Natural killer cell (primary cell): ENCODE measurements around the gene SELENON. TPM values are rescaled to one million over a fixed set of nuclear protein-coding genes. Genes with fewer than 3 reads are reported as not detected.

ENCODE experiments used
- ATAC-seq, 3 donors: fragments of 150-1000 bp in 2 of 3; fragments of 200-7000 bp in 1 of 3; cut with Tn5 transposase; 1 replicate in 1 of 3; 2 replicates in 2 of 3; pipeline ENCODE4 v1.10.0; 2021; ENCODE audit warnings: mild to moderate bottlenecking in 2 of 3, moderate library complexity in 2 of 3
- DNase-seq, 2 donors: peaks; one replicate each; pipeline versions ENCODE4 v3.0.0 to v3.0.0-alpha.2; 2013 to 2021; ENCODE audit warnings: mixed read lengths in 1 of 2
- H3K27ac ChIP-seq: one replicate; pipeline ENCODE4 v1.5.1; 2013; ENCODE audit warnings: mild to moderate bottlenecking, low read length
- H3K27me3 ChIP-seq: one replicate; pipeline ENCODE4 v1.6.1; 2013; ENCODE audit warnings: low read length; ENCODE audit not compliant: control insufficient read depth, insufficient read depth
- H3K36me3 ChIP-seq: one replicate; pipeline ENCODE4 v1.6.1; 2013; ENCODE audit warnings: low read length; ENCODE audit not compliant: control insufficient read depth, insufficient read depth
- H3K4me1 ChIP-seq: one replicate; pipeline ENCODE4 v1.6.1; 2013; ENCODE audit warnings: low read length; ENCODE audit not compliant: control insufficient read depth, insufficient read depth
- H3K4me3 ChIP-seq: one replicate; pipeline ENCODE4 v1.5.1; 2013; ENCODE audit warnings: low read length
- H3K9me3 ChIP-seq: one replicate; pipeline ENCODE4 v1.6.1; 2013; ENCODE audit warnings: low read length; ENCODE audit not compliant: control insufficient read depth, insufficient read depth
- H3K27ac Mint-ChIP-seq, 2 donors: one replicate each; pipeline ENCODE4 v1.8.0; 2022; ENCODE audit warnings: mild to moderate bottlenecking in 2 of 2, mixed read lengths in 2 of 2, moderate library complexity in 1 of 2
- H3K27me3 Mint-ChIP-seq, 2 donors: one replicate each; pipeline ENCODE4 v1.8.0; 2022; ENCODE audit warnings: low read depth in 2 of 2, mixed read lengths in 2 of 2
- H3K36me3 Mint-ChIP-seq: one replicate; pipeline ENCODE4 v1.8.0; 2022; ENCODE audit warnings: mixed read lengths
- H3K4me1 Mint-ChIP-seq, 2 donors: one replicate each; pipeline ENCODE4 v1.8.0; 2022; ENCODE audit warnings: mixed read lengths in 2 of 2
- H3K4me3 Mint-ChIP-seq: one replicate; pipeline ENCODE4 v1.8.0; 2022; ENCODE audit warnings: mild to moderate bottlenecking, moderate library complexity, mixed read lengths
- H3K9me3 Mint-ChIP-seq, 2 donors: one replicate each; pipeline ENCODE4 v1.8.0; 2022; ENCODE audit warnings: mixed read lengths in 2 of 2
- CTCF ChIP-seq: fragments of 200-600 bp; IDR thresholded peaks from one replicate; pipeline ENCODE4 v1.8.0; 2022; ENCODE audit warnings: antibody characterized with exemption
- WGBS: methylation state at CpG from one replicate; pipeline ENCODE4 v1.1.7; 2013; ENCODE audit warnings: missing lambda C conversion rate; ENCODE audit not compliant: insufficient coverage; 5-methylcytosine and 5-hydroxymethylcytosine counted together
- intact Hi-C: fragments of 100-400 bp; cut with micrococcal nuclease; formaldehyde crosslinking; loops from one replicate; pipeline ENCODE4 v1.14.2; 2022
- total RNA-seq, 4 donors: library from RNA; stranded (reverse); fragments of 120-200 nt in 1 of 4; gene quantifications; one replicate each; pipeline versions ENCODE4 v1.2.3 to v1.2.4, GENCODE V29; 2013 to 2022

SELENON gene
- total RNA-seq, 3 donors from 2014 or later (not counting 1 experiment from before 2014, with no cell fraction given) = 9.7 to 16.4 (median 11.1) TPM

GRCh38 chr1:25779388-25779787, 20.6 kb upstream of the SELENON start:
- Histone ChIP-seq H3K36me3 (no peaks in the 10 kb centered on the region), H3K27ac (no peak overlapping the region), H3K27me3 (no peaks in the 10 kb centered on the region), H3K9me3 (no peaks in the 10 kb centered on the region), H3K4me3 (no peak overlapping the region), H3K4me1 (peaks cover 15% of the 10 kb centered on the region)
- no peak overlapping the region for H3K4me3 Mint-ChIP-seq
- ATAC-seq = no peak
- WGBS = 97% methylated on average over 8 of the region's 8 CpGs
- no peaks in the 10 kb centered on the region for H3K9me3 Mint-ChIP-seq
- peaks cover 12 to 15% of the 10 kb centered on the region in 2 donors for H3K4me1 Mint-ChIP-seq
- intact Hi-C loops = loop anchor here (10.0 kb wide), 1 partner anchor 235 kb away; the partner anchor contains the start of gene LDLRAP1
- no peaks in the 10 kb centered on the region for H3K36me3 Mint-ChIP-seq
- no peak for DNase-seq
- no peaks in the 10 kb centered on the region for H3K27me3 Mint-ChIP-seq
- no peak overlapping the region for H3K27ac Mint-ChIP-seq
- TF ChIP-seq CTCF = no peak

GRCh38 chr1:25779894-25780293, 20.1 kb upstream of the SELENON start:
- Mint-ChIP-seq H3K9me3 (no peaks in the 10 kb centered on the region), H3K27me3 (no peaks in the 10 kb centered on the region), H3K4me3 (no peak overlapping the region), H3K27ac (no peak overlapping the region), H3K36me3 (no peaks in the 10 kb centered on the region), H3K4me1 (peaks cover 7 to 9% of the 10 kb centered on the region in 2 donors)
- Histone ChIP-seq H3K27ac (no peak overlapping the region), H3K9me3 (no peaks in the 10 kb centered on the region), H3K27me3 (no peaks in the 10 kb centered on the region), H3K4me3 (no peak overlapping the region), H3K4me1 (peaks cover 10% of the 10 kb centered on the region), H3K36me3 (no peaks in the 10 kb centered on the region)
- WGBS = 96% methylated on average over 3 of the region's 4 CpGs
- ATAC-seq (no peak), DNase-seq (no peak)
- TF ChIP-seq CTCF = no peak
- intact Hi-C loops = loop anchor here (10.0 kb wide), 1 partner anchor 235 kb away; the partner anchor contains the start of gene LDLRAP1

GRCh38 chr1:25780318-25781129, 19.5 kb upstream of the SELENON start:
- WGBS = 94% methylated on average over 11 of the region's 14 CpGs
- ATAC-seq = no peak
- Histone ChIP-seq H3K4me1 (peaks cover 4% of the 10 kb centered on the region), H3K36me3 (no peaks in the 10 kb centered on the region), H3K27ac (no peak overlapping the region), H3K27me3 (no peaks in the 10 kb centered on the region), H3K9me3 (no peaks in the 10 kb centered on the region), H3K4me3 (no peak overlapping the region)
- H3K4me1 Mint-ChIP-seq = peaks cover under 1 to 3% of the 10 kb centered on the region in 2 donors
- no peaks in the 10 kb centered on the region for H3K27me3 Mint-ChIP-seq
- intact Hi-C loops = no loop called here
- DNase-seq = no peak
- no peaks in the 10 kb centered on the region for H3K9me3 Mint-ChIP-seq
- no peak overlapping the region for H3K27ac Mint-ChIP-seq
- no peak overlapping the region for H3K4me3 Mint-ChIP-seq
- H3K36me3 Mint-ChIP-seq = no peaks in the 10 kb centered on the region
- TF ChIP-seq CTCF = no peak

- no peaks in the 10 kb centered on the region for H3K27me3 Mint-ChIP-seq
- intact Hi-C loops = no loop called here
- no peak overlapping the region for H3K4me3 ChIP-seq
- ATAC-seq (no peak), DNase-seq (no peak)
- H3K36me3 ChIP-seq = no peaks in the 10 kb centered on the region
- H3K27me3 ChIP-seq = no peaks in the 10 kb centered on the region
- no peak for TF ChIP-seq CTCF
- no peaks in the 10 kb centered on the region for H3K9me3 ChIP-seq
- 94% methylated on average over 3 of the region's 3 CpGs for WGBS
- H3K4me3 Mint-ChIP-seq = no peak overlapping the region
- H3K4me1 Mint-ChIP-seq = no peaks in the 10 kb centered on the region
- H3K27ac ChIP-seq = no peak overlapping the region
- H3K36me3 Mint-ChIP-seq = no peaks in the 10 kb centered on the region
- no peaks in the 10 kb centered on the region for H3K9me3 Mint-ChIP-seq
- no peak overlapping the region for H3K27ac Mint-ChIP-seq
- no peaks in the 10 kb centered on the region for H3K4me1 ChIP-seq
Observed at GRCh38 chr1:25781130-25781433, 18.9 kb upstream of the SELENON start.
